Ecto neural progenitor cell (in vitro differentiated cells): ENCODE measurements around the gene RAB1B.
A peak's percentile ranks its signal among the peaks of the same experiment; 100 is the strongest.

Experiments used
- DNase-seq: peaks from one replicate; pipeline ENCODE4 v3.0.0-alpha.2; 2018; ENCODE audit warnings: low spot score

The RAB1B gene

GRCh38 chr11:66284526-66285078, 16.2 kb downstream of the RAB1B start:
- no peak for DNase-seq

- no peak for DNase-seq
Observed at GRCh38 chr11:66285250-66285947, 17.0 kb downstream of the RAB1B start.

- no peak for DNase-seq
Observed at GRCh38 chr11:66286699-66287098, 18.3 kb downstream of the RAB1B start.

- no peak for DNase-seq
Observed at GRCh38 chr11:66287211-66287888, 18.9 kb downstream of the RAB1B start.

- DNase-seq = no peak
Observed at GRCh38 chr11:66287889-66288670, 19.6 kb downstream of the RAB1B start.

- peak; percentile 98 for DNase-seq
Observed at GRCh38 chr11:66288671-66289547, 20.5 kb downstream of the RAB1B start, which contains the start of gene YIF1A. YIF1A (minus strand) TSS chr11:66289143; CDS start chr11:66288985, 158 bp downstream.

GRCh38 chr11:66289548-66290329, 21.3 kb downstream of the RAB1B start:
- DNase-seq = peak; percentile 92

- DNase-seq = no peak
Observed at GRCh38 chr11:66290330-66290621, 21.8 kb downstream of the RAB1B start.

- no peak for DNase-seq
Observed at GRCh38 chr11:66291303-66291705, 22.9 kb downstream of the RAB1B start.

- DNase-seq = no peak
Observed at GRCh38 chr11:66291706-66292542, 23.5 kb downstream of the RAB1B start, which contains the start of gene TMEM151A. TMEM151A (plus strand) TSS chr11:66291894; CDS start chr11:66292014, 120 bp downstream.

GRCh38 chr11:66292543-66293332, 24.3 kb downstream of the RAB1B start:
- no peak for DNase-seq

- no peak for DNase-seq
Observed at GRCh38 chr11:66293352-66293751, 24.9 kb downstream of the RAB1B start.

- DNase-seq = no peak
Observed at GRCh38 chr11:66293777-66294625, 25.6 kb downstream of the RAB1B start.

- DNase-seq = no peak
Observed at GRCh38 chr11:66294626-66295620, 26.5 kb downstream of the RAB1B start.

GRCh38 chr11:66297610-66298009, 29.2 kb downstream of the RAB1B start:
- no peak for DNase-seq

GRCh38 chr11:66299186-66299585, 30.7 kb downstream of the RAB1B start:
- no peak for DNase-seq

GRCh38 chr11:66302656-66303055, 34.2 kb downstream of the RAB1B start:
- DNase-seq = no peak
